DOHH2 (cell line): Measurements from ENCODE around the gene MROH9.

Source experiments
- H3F3A ChIP-seq: fragments of 200-600 bp; sonication (generic), shearing (Covaris generic); 2 replicates; pipeline ENCODE4 v1.6.0; 2016; ENCODE audit warnings: antibody characterized with exemption, mild to moderate bottlenecking; ENCODE audit not compliant: control insufficient read depth, insufficient read depth
- H3K27ac ChIP-seq: fragments of 200-600 bp; sonication (generic); 2 replicates; pipeline ENCODE4 v1.5.1; 2014; ENCODE audit warnings: low read depth, mild to moderate bottlenecking, low read length, moderate library complexity
- H3K27me3 ChIP-seq: fragments of 200-600 bp; sonication (generic); 2 replicates; pipeline ENCODE4 v1.6.1; 2014; ENCODE audit warnings: mild to moderate bottlenecking, low read length, mixed read lengths; ENCODE audit not compliant: control insufficient read depth
- H3K36me3 ChIP-seq: fragments of 200-600 bp; sonication (generic); 2 replicates; pipeline ENCODE4 v1.6.1; 2014; ENCODE audit warnings: mild to moderate bottlenecking, low read length, moderate library complexity, mixed read lengths; ENCODE audit not compliant: control insufficient read depth
- H3K4me1 ChIP-seq: fragments of 200-600 bp; sonication (generic); 2 replicates; pipeline ENCODE4 v1.6.1; 2014; ENCODE audit warnings: mild to moderate bottlenecking, low read length, mixed read lengths; ENCODE audit not compliant: control insufficient read depth
- H3K4me2 ChIP-seq: fragments of 200-600 bp; sonication (generic); 2 replicates; pipeline ENCODE4 v1.6.0; 2014; ENCODE audit warnings: mild to moderate bottlenecking, low read length, moderate library complexity
- H3K4me3 ChIP-seq: fragments of 200-600 bp; sonication (generic); 2 replicates; pipeline ENCODE4 v1.5.1; 2014; ENCODE audit warnings: mild to moderate bottlenecking, low read length, mixed read lengths
- H3K79me2 ChIP-seq: fragments of 200-600 bp; sonication (generic); 2 replicates; pipeline ENCODE4 v1.6.1; 2014; ENCODE audit warnings: mild to moderate bottlenecking, low read length, mixed read lengths; ENCODE audit not compliant: control insufficient read depth
- H3K9me2 ChIP-seq: fragments of 200-600 bp; sonication (generic); replicated peaks from 2 replicates; pipeline ENCODE4 v1.6.1; 2014; ENCODE audit warnings: mild to moderate bottlenecking, low read length, mixed read lengths; ENCODE audit not compliant: control insufficient read depth
- H3K9me3 ChIP-seq: fragments of 200-600 bp; sonication (generic); 2 replicates; pipeline ENCODE4 v1.6.1; 2014; ENCODE audit warnings: antibody characterized with exemption, low read length, mixed read lengths; ENCODE audit not compliant: control insufficient read depth, insufficient read depth
- H4K20me1 ChIP-seq: fragments of 200-600 bp; sonication (generic); 2 replicates; pipeline ENCODE4 v1.6.0; 2014; ENCODE audit warnings: low read depth, mild to moderate bottlenecking, antibody characterized with exemption, low read length, moderate library complexity; ENCODE audit not compliant: control insufficient read depth, insufficient read depth
- EZH2phosphoT487 ChIP-seq: fragments of 200-600 bp; sonication (generic); IDR thresholded peaks from 2 replicates; pipeline ENCODE4 v1.6.1; 2017; ENCODE audit warnings: borderline replicate concordance, mild to moderate bottlenecking, antibody characterized with exemption, low read length, moderate library complexity, mixed read lengths
- TF ChIP-seq, protein P1 (sequence below): fragments of 200-600 bp; sonication (generic); IDR thresholded peaks from one replicate; pipeline ENCODE4 v1.5.1; 2014; ENCODE audit warnings: antibody characterized with exemption, mild to moderate bottlenecking, low read depth, low read length; ENCODE audit not compliant: poor library complexity, severe bottlenecking

MROH9 gene

DNA sequence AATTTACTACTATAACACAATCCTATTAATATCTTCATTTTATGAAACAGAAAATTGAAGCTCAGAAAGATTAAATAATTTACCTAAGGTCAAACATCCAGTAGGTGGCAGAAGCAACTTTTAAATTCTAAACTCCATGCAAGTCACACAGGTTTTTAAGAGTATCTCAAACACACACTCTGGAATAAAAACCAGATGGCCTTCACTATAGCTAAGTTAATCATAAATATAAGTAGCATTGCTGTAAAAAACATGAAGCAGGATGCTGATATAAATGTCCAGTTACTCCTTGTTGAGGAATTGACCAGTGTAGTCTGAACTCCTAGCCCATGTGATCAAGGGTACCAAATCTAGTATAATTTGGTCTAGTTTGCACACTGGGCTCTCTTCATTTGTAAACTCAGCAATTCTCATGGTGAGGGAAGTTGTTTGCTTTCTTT lies 146.0 kb downstream of the MROH9 start:
- Histone ChIP-seq H4K20me1 (no peaks in the 10 kb centered on the region), H3K9me2 (no peaks in the 10 kb centered on the region), H3K4me3 (no peak overlapping the region), H3K4me1 (no peaks in the 10 kb centered on the region), H3F3A (no peaks in the 10 kb centered on the region), H3K36me3 (no peaks in the 10 kb centered on the region), H3K4me2 (no peak overlapping the region), H3K27me3 (no peaks in the 10 kb centered on the region), H3K27ac (no peak overlapping the region), H3K9me3 (no peaks in the 10 kb centered on the region), H3K79me2 (no peaks in the 10 kb centered on the region)
- TF ChIP-seq EZH2phosphoT487 = no peak
- TF ChIP-seq, protein P1, sequence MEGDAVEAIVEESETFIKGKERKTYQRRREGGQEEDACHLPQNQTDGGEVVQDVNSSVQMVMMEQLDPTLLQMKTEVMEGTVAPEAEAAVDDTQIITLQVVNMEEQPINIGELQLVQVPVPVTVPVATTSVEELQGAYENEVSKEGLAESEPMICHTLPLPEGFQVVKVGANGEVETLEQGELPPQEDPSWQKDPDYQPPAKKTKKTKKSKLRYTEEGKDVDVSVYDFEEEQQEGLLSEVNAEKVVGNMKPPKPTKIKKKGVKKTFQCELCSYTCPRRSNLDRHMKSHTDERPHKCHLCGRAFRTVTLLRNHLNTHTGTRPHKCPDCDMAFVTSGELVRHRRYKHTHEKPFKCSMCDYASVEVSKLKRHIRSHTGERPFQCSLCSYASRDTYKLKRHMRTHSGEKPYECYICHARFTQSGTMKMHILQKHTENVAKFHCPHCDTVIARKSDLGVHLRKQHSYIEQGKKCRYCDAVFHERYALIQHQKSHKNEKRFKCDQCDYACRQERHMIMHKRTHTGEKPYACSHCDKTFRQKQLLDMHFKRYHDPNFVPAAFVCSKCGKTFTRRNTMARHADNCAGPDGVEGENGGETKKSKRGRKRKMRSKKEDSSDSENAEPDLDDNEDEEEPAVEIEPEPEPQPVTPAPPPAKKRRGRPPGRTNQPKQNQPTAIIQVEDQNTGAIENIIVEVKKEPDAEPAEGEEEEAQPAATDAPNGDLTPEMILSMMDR = peak; percentile 50

DNA sequence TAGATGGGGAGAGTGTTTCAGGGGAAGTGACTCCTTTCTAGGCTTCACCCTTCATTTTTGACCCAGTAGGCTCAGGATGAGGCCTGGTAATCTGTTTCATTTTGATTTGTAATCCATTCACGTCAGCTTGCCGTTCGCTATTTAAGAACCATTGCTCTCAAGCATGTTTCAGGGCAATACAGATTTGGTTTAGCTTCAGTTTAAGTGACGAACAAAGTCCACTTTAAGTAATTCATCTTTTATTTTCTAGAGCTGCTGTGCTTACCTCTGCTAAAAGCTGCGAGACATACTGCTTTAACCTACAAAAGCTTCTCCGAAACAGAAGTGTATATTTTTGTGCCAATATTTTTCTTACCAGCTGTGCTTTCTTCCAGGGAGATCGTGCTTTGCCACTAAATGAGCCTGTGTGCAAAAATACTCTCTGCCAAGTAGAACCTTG lies 146.4 kb downstream of the MROH9 start:
- Histone ChIP-seq H3K9me3 (no peaks in the 10 kb centered on the region), H3K4me2 (no peak overlapping the region), H3K27me3 (no peaks in the 10 kb centered on the region), H3K27ac (no peak overlapping the region), H4K20me1 (no peaks in the 10 kb centered on the region), H3F3A (no peaks in the 10 kb centered on the region), H3K4me3 (no peak overlapping the region), H3K79me2 (no peaks in the 10 kb centered on the region), H3K4me1 (no peaks in the 10 kb centered on the region), H3K9me2 (no peaks in the 10 kb centered on the region), H3K36me3 (no peaks in the 10 kb centered on the region)
- TF ChIP-seq, protein P1 = no peak
- no peak for TF ChIP-seq EZH2phosphoT487

DNA sequence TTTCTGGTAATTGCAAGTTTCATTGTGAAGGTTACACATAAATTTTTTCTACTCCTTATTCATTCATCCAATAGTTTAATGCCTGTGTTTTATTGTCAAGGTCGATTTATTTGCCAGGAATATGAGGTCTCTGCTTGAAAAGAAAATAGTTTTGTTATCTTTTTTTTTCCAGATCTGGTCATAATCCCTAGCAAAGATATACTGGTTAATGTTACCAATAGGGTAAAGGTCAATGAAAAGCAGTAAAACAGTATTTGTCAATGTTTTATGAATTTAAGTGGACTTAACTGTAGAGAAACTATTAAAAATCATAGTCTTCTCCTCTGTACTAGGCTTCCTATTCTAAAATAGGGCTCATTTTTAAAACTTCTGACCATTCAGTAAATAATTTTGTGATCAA lies 147.3 kb downstream of the MROH9 start:
- TF ChIP-seq, protein P1 = no peak
- TF ChIP-seq EZH2phosphoT487 = no peak
- Histone ChIP-seq H3K27me3 (no peaks in the 10 kb centered on the region), H3F3A (no peaks in the 10 kb centered on the region), H3K4me3 (no peak overlapping the region), H3K27ac (no peak overlapping the region), H3K9me3 (no peaks in the 10 kb centered on the region), H3K36me3 (no peaks in the 10 kb centered on the region), H3K9me2 (no peaks in the 10 kb centered on the region), H4K20me1 (no peaks in the 10 kb centered on the region), H3K4me1 (no peaks in the 10 kb centered on the region), H3K4me2 (no peak overlapping the region), H3K79me2 (no peaks in the 10 kb centered on the region)

DNA sequence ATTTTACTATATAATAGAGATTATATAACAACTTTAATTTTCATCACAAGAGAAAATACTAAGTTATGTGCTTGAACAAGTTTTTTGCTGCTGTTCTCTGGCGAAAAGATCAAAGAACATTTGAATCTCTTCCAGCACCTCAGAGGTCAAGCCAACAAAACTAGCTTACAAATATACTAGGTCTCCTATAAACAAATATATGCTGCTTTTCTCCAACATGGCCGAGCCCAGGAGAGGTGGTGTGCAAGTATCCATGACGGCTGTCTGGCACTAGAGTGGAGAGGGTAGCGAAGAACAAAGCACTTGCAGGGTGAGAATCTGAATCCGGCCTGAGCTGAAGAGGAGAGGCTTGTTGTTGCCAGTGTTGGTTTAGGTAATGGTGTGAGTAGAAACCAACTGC lies 147.9 kb downstream of the MROH9 start:
- no peak for TF ChIP-seq EZH2phosphoT487
- TF ChIP-seq, protein P1 = no peak
- no peaks in the 10 kb centered on the region for H3K9me2 ChIP-seq
- H3F3A ChIP-seq = no peaks in the 10 kb centered on the region
- no peak overlapping the region for H3K27ac ChIP-seq
- no peaks in the 10 kb centered on the region for H3K4me1 ChIP-seq
- H3K9me3 ChIP-seq = no peaks in the 10 kb centered on the region
- H4K20me1 ChIP-seq = no peaks in the 10 kb centered on the region
- no peaks in the 10 kb centered on the region for H3K79me2 ChIP-seq
- H3K36me3 ChIP-seq = no peaks in the 10 kb centered on the region
- H3K4me3 ChIP-seq = no peak overlapping the region
- H3K4me2 ChIP-seq = no peak overlapping the region
- no peaks in the 10 kb centered on the region for H3K27me3 ChIP-seq
